Caki2 (cell line): ENCODE data around the gene LZTR1. TPM values are rescaled to one million over a fixed set of nuclear protein-coding genes. Genes with fewer than 3 reads are reported as not detected.
"Not testable (repeated sequence)": the region's sequence is repeated elsewhere in the genome, so short reads cannot be mapped to it uniquely, and the experiment has no call there.

Source experiments
- DNase-seq: peaks from one replicate; pipeline ENCODE4 v3.0.0-alpha.2; 2015; ENCODE audit warnings: low read depth
- in situ Hi-C: cut with HindIII; loops from 2 replicates; pipeline ENCODE4 v1.10.0; 2016; ENCODE audit warnings: low sequenced_read_pairs, low pct_unique_long_range_greater_than_20kb, mixed read lengths
- total RNA-seq: library from RNA; depleted of rRNA; stranded (reverse); fragments of >200 nt; shearing (Covaris generic); gene quantifications from 2 replicates; pipeline ENCODE4 v1.2.3, GENCODE V29; 2014; ENCODE audit warnings: low replicate concordance; rRNA removed

The LZTR1 gene
- total RNA-seq, 1 experiment from 2014 or later, result 50.7 TPM

- in situ Hi-C loops, result no loop called here
- no peak for DNase-seq
These were observed 52.9 kb downstream of the LZTR1 start for GRCh38 chr22:21034989-21035388.

- in situ Hi-C loops, result no loop called here
These were observed 56.3 kb downstream of the LZTR1 start for GRCh38 chr22:21038405-21038804.

GRCh38 chr22:21039158-21039557 is 57.1 kb downstream of the LZTR1 start:
- in situ Hi-C loops, DNase-seq: not testable (repeated sequence)

More at GRCh38 chr22:21038405-21038804, 56.3 kb downstream of the LZTR1 start:
- DNase-seq, result no peak

GRCh38 chr22:21041937-21042336 is 59.8 kb downstream of the LZTR1 start:
- in situ Hi-C loops, result no loop called here
- DNase-seq, result no peak

GRCh38 chr22:21042978-21043859 is 61.1 kb downstream of the LZTR1 start:
- DNase-seq, result no peak
- in situ Hi-C loops, result no loop called here

GRCh38 chr22:21043860-21044535 is 61.9 kb downstream of the LZTR1 start:
- no peak for DNase-seq
- in situ Hi-C loops, result no loop called here

- DNase-seq, result no peak
- in situ Hi-C loops, result no loop called here
These were observed 63.0 kb downstream of the LZTR1 start for GRCh38 chr22:21044931-21045584.

- DNase-seq, result peak; percentile 92
These were observed 63.6 kb downstream of the LZTR1 start, which contains the start of gene LRRC74B for GRCh38 chr22:21045585-21046294. LRRC74B (plus strand) TSS chr22:21045946; CDS start chr22:21045987, 41 bp downstream.

GRCh38 chr22:21047035-21047661 is 65.1 kb downstream of the LZTR1 start:
- no peak for DNase-seq

More at GRCh38 chr22:21045585-21046294, 63.6 kb downstream of the LZTR1 start, which contains the start of gene LRRC74B:
- in situ Hi-C loops, result no loop called here

GRCh38 chr22:21047730-21048129 is 65.6 kb downstream of the LZTR1 start:
- in situ Hi-C loops, result no loop called here
- DNase-seq, result no peak

More at GRCh38 chr22:21047035-21047661, 65.1 kb downstream of the LZTR1 start:
- in situ Hi-C loops, result no loop called here

GRCh38 chr22:21048448-21048847 is 66.4 kb downstream of the LZTR1 start:
- in situ Hi-C loops, result not testable (repeated sequence)

More at GRCh38 chr22:21048448-21048847, 66.4 kb downstream of the LZTR1 start:
- DNase-seq, result not testable (repeated sequence)

Other genes starting within 250 kb of the LZTR1 start
- not detected in 2 replicates for gene SERPIND1, start 208.2 kb upstream of the LZTR1 start, total RNA-seq
- 29.9 and 38.0 TPM in 2 replicates for gene PI4KA, start 123.5 kb upstream of the LZTR1 start, total RNA-seq
- gene SNAP29, start 123.3 kb upstream of the LZTR1 start, total RNA-seq, result 6.9 and 9.6 TPM in 2 replicates
- gene CRKL, start 64.9 kb upstream of the LZTR1 start, total RNA-seq, result 25.5 and 30.6 TPM in 2 replicates
- gene AIFM3, start 15.0 kb upstream of the LZTR1 start, total RNA-seq, result 9.6 and 10.9 TPM in 2 replicates
- 55.0 and 75.9 TPM in 2 replicates for gene THAP7, start 19.8 kb downstream of the LZTR1 start, total RNA-seq
- gene P2RX6, start 32.9 kb downstream of the LZTR1 start, total RNA-seq, result 8.6 and 9.2 TPM in 2 replicates
- gene SLC7A4, start 50.3 kb downstream of the LZTR1 start, total RNA-seq, result not detected in 2 replicates
- gene LRRC74B, start 63.6 kb downstream of the LZTR1 start, total RNA-seq, result not detected in 2 replicates